ENCODE measurements around the gene GRAMD1C.
A peak's percentile ranks its signal among the peaks of the same experiment; 100 is the strongest.

Gene GRAMD1C

DNA sequence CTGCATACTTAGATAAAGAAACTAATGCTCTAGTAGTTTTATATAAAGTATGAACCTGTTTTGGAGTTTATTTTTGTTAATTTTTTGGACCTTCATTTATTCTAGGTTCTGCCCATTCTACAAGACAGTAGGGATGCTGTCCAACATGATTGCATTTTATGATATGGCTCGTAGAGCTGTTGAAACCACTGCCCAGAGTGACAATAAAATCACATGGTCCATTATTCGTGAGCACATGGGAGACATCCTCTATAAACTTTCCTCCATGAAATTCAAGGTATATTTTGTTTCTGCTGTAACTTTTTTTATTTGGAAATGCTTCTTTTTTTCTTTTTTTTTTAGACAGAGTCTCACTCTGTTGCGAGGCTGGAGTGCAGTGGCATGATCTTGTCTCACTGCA is 33.3 kb upstream of the GRAMD1C start:
- no peak for DNase-seq (ENCODE audit: low read depth)
- H3K4me3 ChIP-seq (ENCODE audit: low read depth, low read length) = no peak overlapping the region
- TF ChIP-seq CTCF (IDR thresholded peaks at IDR 0.05; ENCODE audit: insufficient read depth, low read depth, low read length, missing control alignments) = no peak

DNA sequence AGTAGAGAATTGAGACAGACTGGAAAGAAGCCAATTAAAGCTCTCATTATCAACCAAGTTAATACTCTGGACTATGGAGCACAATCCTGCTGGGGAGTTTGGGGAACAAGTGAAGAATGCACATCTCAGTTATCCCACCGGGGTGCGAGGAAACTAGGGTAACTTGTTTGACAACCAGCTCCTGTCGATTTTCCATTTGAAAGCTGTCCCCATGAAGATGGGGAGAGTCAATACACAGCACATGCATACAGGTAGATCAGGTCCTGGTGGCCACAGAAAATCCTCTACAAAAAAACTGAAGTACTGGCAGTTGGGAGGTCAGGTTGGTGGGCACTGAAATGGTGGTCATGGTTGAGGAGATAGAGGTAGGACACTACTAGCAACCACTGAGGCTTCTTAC is 25.7 kb upstream of the GRAMD1C start:
- H3K4me3 ChIP-seq (ENCODE audit: low read depth, low read length) = no peak overlapping the region
- no peak for TF ChIP-seq CTCF (IDR thresholded peaks at IDR 0.05; ENCODE audit: insufficient read depth, low read depth, low read length, missing control alignments)
- DNase-seq (ENCODE audit: low read depth) = no peak

DNA sequence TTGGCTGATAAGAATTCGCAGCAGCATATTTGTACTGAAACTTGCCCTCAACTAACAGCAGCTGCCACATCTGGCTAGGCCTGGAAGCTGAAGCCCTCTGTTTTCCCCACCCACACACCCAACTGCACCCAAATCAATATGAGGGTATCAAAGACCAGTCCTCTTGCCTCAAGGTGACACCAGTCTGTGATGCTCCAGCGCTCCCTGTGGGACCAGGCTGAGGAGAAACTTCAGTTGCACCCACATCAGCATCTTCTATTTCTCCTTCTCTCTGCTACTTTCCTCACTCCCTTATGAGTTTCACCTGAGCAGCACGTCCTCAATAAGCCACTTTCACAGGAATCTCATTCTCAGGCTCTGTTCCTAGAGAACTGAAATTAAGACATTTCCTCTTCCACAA is 18.7 kb upstream of the GRAMD1C start:
- H3K4me3 ChIP-seq (ENCODE audit: low read depth, low read length) = no peak overlapping the region
- DNase-seq (ENCODE audit: low read depth) = no peak
- TF ChIP-seq CTCF (IDR thresholded peaks at IDR 0.05; ENCODE audit: insufficient read depth, low read depth, low read length, missing control alignments) = no peak

DNA sequence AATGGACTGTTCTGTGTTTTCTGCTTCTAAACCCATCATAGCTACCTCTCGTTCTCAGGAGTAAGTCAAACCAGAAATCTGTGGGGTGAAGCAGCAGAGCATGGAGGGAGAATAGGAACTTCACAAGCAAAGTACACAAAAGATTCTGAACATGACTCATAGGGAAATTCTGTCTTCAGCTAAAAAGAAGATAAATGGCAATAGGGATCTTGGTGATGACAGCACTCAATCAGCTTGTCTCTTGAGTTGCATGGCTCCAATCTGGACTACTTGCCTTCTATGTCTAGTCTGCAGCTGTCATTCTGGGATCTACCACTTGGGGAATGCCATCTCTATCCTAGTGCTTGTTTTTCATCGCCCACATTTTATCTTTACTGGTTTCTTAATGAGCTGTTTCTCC is 13.5 kb upstream of the GRAMD1C start:
- peak; percentile 86 for DNase-seq (ENCODE audit: low read depth)
- peak; percentile 38 for TF ChIP-seq CTCF (IDR thresholded peaks at IDR 0.05; ENCODE audit: insufficient read depth, low read depth, low read length, missing control alignments)

GRCh38 chr3:113828600-113828999 is 10.0 kb upstream of the GRAMD1C start:
- TF ChIP-seq CTCF (IDR thresholded peaks at IDR 0.05; ENCODE audit: insufficient read depth, low read depth, low read length, missing control alignments) = no peak
- peak; percentile 64 for DNase-seq (ENCODE audit: low read depth)
- H3K4me3 ChIP-seq (ENCODE audit: low read depth, low read length) = no peak overlapping the region

More for the DNA sequence above, 13.5 kb upstream of the GRAMD1C start:
- peak overlapping the region; percentile 33 for H3K4me3 ChIP-seq (ENCODE audit: low read depth, low read length)

DNA sequence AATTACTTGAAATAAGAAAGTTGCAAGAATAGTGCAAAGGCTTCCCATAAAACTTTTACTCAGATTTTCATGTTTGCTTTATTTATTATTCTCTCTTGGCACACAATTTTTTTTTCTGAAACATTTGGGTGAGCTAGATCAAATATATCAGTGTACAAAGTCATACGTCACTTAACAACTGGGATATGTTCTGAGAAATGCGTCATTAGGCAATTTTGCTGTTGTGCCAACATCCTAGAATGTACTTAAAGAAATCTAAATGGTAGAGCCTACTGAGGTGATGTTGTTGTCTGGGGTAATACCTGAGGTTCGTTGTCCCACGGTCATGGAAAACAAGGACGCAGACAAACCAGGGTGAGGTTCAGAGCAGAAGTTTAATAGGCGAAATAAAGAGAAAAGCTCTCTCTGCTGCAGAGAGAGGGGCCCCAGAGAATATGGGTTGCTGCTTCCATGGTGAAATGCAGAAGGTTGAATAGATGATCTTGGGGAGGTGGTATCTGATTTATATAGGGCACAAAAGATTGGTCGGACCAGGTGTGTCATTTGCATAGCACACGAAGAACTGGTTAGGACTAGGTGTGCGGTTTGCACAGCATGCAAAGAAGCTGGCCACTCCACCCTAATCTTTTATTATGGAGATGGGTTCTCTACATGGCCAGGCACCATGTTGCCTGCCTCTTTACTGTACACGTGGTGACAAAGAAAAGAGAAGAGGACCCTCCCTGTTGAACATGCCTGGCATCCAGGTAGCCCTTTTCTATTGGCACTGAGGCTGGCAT is 8.8 kb upstream of the GRAMD1C start:
- H3K4me3 ChIP-seq (ENCODE audit: low read depth, low read length) = peak overlapping the region; percentile 38
- peak; percentile 85 for DNase-seq (ENCODE audit: low read depth)
- TF ChIP-seq CTCF (IDR thresholded peaks at IDR 0.05; ENCODE audit: insufficient read depth, low read depth, low read length, missing control alignments) = no peak

DNA sequence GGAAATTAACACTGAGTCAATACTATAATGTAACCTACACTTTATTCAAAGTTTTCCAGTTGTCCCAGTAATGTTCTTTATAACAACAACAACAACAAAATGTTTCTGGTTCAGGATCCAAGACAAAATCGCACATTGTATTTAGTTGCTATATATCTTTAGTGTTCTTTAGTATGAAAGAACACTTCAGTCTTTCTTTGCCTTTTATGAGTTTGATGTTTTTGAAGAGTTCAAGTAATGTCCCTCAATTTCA is 7.6 kb upstream of the GRAMD1C start:
- no peak for DNase-seq (ENCODE audit: low read depth)
- peak overlapping the region; percentile 22; the same call in 1 of the 2 replicates for H3K4me3 ChIP-seq (ENCODE audit: low read depth, low read length)
- TF ChIP-seq CTCF (IDR thresholded peaks at IDR 0.05; ENCODE audit: insufficient read depth, low read depth, low read length, missing control alignments) = no peak
